Mucosa of gallbladder (tissue), 1 donor: ENCODE results near the gene FMR1. TPM values are rescaled to one million over a fixed set of nuclear protein-coding genes. Genes with fewer than 3 reads are reported as not detected.

ENCODE experiments used
- DNase-seq: peaks from one replicate; pipeline ENCODE4 v3.0.0-alpha.2; 2020; ENCODE audit warnings: low spot score
- total RNA-seq: library from RNA; stranded (reverse); gene quantifications from one replicate; pipeline ENCODE4 v1.2.1, GENCODE V29; 2021
- donor health status: DM: no; HTN: no; CAD: no.

FMR1 gene
- total RNA-seq, 1 donor from 2014 or later, result 36.7 TPM

- DNase-seq, result no peak
Observed at GRCh38 chrX:147916375-147916968, 4.8 kb downstream of the FMR1 start.

- no peak for DNase-seq
Observed at GRCh38 chrX:147917700-147918695, 6.3 kb downstream of the FMR1 start.

GRCh38 chrX:147920161-147920666 lies 8.5 kb downstream of the FMR1 start:
- no peak for DNase-seq

- DNase-seq, result no peak
Observed at GRCh38 chrX:147923605-147924004, 11.9 kb downstream of the FMR1 start.

GRCh38 chrX:147927256-147927655 lies 15.5 kb downstream of the FMR1 start:
- no peak for DNase-seq

GRCh38 chrX:147933815-147934214 lies 22.1 kb downstream of the FMR1 start:
- no peak for DNase-seq

- DNase-seq, result no peak
Observed at GRCh38 chrX:147935156-147935758, 23.5 kb downstream of the FMR1 start.

GRCh38 chrX:147945286-147945685 lies 33.6 kb downstream of the FMR1 start:
- DNase-seq, result no peak

GRCh38 chrX:147948531-147948930 lies 36.8 kb downstream of the FMR1 start:
- DNase-seq, result no peak

GRCh38 chrX:147950352-147950751 lies 38.6 kb downstream of the FMR1 start:
- no peak for DNase-seq

- DNase-seq, result no peak
Observed at GRCh38 chrX:147953976-147954375, 42.3 kb downstream of the FMR1 start.

- no peak for DNase-seq
Observed at GRCh38 chrX:147957291-147957690, 45.6 kb downstream of the FMR1 start.

GRCh38 chrX:147958291-147958690 lies 46.6 kb downstream of the FMR1 start:
- DNase-seq, result no peak

- DNase-seq, result no peak
Observed at GRCh38 chrX:147960722-147961121, 49.0 kb downstream of the FMR1 start.

- DNase-seq, result no peak
Observed at GRCh38 chrX:147962476-147962875, 50.8 kb downstream of the FMR1 start.

GRCh38 chrX:147978931-147979330 lies 67.2 kb downstream of the FMR1 start:
- no peak for DNase-seq

GRCh38 chrX:147981038-147981752 lies 69.5 kb downstream of the FMR1 start, which contains the start of gene FMR1NB:
Gene FMR1NB (plus strand): TSS chrX:147981337. CDS start chrX:147981403, 66 bp downstream.
- DNase-seq, result no peak
